AG09319 (cell line): ENCODE results near the gene SLC12A6.

Experiments
- DNase-seq: peaks from one replicate; pipeline ENCODE4 v3.0.0-alpha.2; 2010; ENCODE audit warnings: low read depth; ENCODE audit errors: extremely low read depth
- TF ChIP-seq, protein P1 (sequence below): IDR thresholded peaks from 2 replicates; pipeline ENCODE4 v1.5.1; 2011; ENCODE audit warnings: low read depth, mild to moderate bottlenecking, inconsistent platforms, low read length, moderate library complexity

The SLC12A6 gene

GRCh38 chr15:34334672-34335071 lies 2.9 kb downstream of the SLC12A6 start:
- no peak for DNase-seq
- TF ChIP-seq, protein P1, sequence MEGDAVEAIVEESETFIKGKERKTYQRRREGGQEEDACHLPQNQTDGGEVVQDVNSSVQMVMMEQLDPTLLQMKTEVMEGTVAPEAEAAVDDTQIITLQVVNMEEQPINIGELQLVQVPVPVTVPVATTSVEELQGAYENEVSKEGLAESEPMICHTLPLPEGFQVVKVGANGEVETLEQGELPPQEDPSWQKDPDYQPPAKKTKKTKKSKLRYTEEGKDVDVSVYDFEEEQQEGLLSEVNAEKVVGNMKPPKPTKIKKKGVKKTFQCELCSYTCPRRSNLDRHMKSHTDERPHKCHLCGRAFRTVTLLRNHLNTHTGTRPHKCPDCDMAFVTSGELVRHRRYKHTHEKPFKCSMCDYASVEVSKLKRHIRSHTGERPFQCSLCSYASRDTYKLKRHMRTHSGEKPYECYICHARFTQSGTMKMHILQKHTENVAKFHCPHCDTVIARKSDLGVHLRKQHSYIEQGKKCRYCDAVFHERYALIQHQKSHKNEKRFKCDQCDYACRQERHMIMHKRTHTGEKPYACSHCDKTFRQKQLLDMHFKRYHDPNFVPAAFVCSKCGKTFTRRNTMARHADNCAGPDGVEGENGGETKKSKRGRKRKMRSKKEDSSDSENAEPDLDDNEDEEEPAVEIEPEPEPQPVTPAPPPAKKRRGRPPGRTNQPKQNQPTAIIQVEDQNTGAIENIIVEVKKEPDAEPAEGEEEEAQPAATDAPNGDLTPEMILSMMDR, result no peak

DNA sequence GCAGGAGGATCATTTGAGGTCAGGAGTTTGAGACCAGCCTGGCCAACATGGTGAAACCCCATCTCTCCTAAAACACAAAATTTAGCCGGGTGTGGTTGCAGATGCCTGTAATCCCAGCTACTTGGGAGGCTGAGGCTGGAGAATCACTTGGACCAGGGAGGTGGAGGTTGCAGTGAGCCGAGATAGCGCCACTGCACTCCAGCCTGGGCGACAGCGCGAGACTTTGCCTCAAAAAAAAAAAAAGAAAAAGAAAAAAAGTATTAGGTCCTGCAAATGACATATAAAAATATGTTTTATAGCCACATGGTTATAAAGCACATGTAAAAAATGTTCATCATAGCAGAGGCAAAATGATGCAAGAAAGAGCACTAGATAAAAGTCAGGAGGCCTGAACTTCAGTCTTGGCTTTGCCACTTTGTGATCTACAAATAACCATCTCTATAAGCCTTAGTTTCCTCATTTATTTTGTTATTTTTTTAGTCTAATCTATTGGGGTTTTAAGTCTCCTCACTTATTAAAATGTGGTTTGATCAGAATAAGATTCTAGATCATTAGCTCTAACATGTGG lies 4.9 kb downstream of the SLC12A6 start:
- TF ChIP-seq, protein P1, result no peak
- DNase-seq, result no peak

- TF ChIP-seq, protein P1, result no peak
- no peak for DNase-seq
Observed at GRCh38 chr15:34331809-34332208, 5.8 kb downstream of the SLC12A6 start.

DNA sequence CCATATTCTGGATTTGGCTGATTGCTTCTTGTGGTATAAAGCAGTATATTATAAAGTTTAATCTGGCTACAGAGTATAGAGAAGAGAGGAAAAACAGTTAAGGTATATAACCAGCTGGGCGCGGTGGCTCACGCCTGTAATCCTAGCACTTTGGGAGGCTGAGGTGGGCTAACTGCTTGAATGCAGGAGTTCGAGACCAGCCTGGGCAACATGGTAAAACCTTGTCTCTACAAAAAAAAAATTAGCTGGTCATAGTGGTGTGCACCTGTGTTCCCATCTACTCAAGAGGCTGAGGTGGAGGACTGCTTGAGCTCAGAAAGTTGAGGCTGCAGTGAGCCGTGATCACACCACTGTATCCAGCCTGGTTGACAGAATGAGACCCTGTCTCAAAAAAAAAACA lies 7.3 kb downstream of the SLC12A6 start:
- TF ChIP-seq, protein P1, result no peak
- DNase-seq, result no peak

DNA sequence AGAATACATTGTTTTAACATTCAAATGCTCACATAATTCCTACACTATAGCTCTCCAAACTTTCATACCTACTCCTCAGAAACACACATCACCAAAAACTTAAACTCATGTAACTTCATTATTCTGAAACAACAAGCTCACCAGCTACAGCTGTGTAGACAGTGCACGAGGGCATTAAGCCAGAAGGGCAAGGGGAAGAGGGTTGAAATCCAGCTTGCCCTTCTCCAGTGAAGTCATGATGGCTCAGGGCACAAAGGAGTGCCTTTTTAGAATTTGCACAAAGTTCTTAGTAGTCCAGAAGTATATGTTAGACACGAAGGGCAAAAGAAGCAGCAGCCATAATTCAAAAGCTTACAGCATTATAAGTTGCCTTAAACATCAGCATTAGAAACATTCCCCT lies 8.6 kb downstream of the SLC12A6 start:
- TF ChIP-seq, protein P1, result no peak
- DNase-seq, result no peak

DNA sequence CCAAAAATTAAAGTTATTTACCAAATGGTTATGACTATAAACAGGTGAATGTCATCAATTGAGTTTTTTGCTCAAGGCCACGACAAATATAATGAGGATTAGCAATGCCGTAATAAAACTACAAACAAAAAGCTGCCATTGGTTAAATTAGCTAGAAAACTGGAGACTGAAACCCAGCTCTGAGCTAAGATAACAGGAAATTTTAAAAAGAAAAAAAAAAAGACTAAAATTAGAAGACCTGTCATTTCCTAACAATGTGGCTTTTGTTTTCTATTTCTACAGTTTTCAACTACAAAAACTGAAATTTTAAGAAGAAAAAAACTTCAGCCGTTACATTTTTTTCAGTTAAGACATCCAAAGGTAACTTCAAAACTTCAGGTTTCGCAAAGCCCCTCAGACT lies 9.7 kb downstream of the SLC12A6 start:
- no peak for DNase-seq
- TF ChIP-seq, protein P1, result no peak

- DNase-seq, result no peak
- TF ChIP-seq, protein P1, result no peak
Observed at GRCh38 chr15:34325368-34325767, 12.2 kb downstream of the SLC12A6 start.
